Measurements from ENCODE around the gene PLEKHA7. TPM values are rescaled to one million over a fixed set of nuclear protein-coding genes. Genes with fewer than 3 reads are reported as not detected.
A peak's percentile ranks its signal among the peaks of the same experiment; 100 is the strongest.
"Not testable (repeated sequence)": the region's sequence is repeated elsewhere in the genome, so short reads cannot be mapped to it uniquely, and the experiment has no call there.

PLEKHA7 gene
- total and polyA plus RNA-seq, 5 donors, result 16.2 to 44.6 (median 33.8) TPM

DNA sequence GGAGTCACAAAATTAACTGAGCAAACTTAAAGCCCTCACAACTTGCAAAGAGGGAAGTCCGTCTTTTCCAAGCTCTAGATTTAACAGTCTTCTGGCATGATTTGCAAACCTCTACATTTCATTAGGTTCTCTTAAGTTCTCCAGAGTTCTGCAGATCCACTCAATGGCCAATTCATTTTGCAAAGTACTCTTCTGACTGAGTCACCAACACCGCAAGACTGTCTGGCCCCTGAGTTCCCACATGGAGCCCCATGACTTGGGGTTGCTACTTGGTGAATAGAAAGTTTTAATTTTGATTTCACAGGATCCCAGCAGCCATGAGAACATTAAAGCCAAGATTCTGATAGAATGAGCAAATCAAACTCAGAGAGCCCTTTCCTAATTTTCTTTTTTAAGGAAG is 134.5 kb downstream of the PLEKHA7 start:
- intact Hi-C loops (cut with DNase I), result loop anchor here in 2 of 4 donors (5.0 kb wide), 2 partner anchors 87 to 92 kb away; no protein-coding TSS in a partner anchor
- Histone ChIP-seq H3K27me3 (ENCODE audit: control insufficient read depth, insufficient read depth) (no peaks in the 10 kb centered on the region), H3K4me3 (ENCODE audit: low read length) (no peak overlapping the region), H3K27ac (ENCODE audit: low read length) (peak overlapping the region; percentile 86), H3K4me1 (ENCODE audit: control insufficient read depth, insufficient read depth, low read length) (peaks cover 12% of the 10 kb centered on the region), H3K9me3 (ENCODE audit: control insufficient read depth, low read length) (no peaks in the 10 kb centered on the region)
- DNase-seq, result no peak
- ATAC-seq, result no peak
- WGBS, result 80% methylated on average over 2 of the region's 2 CpGs

DNA sequence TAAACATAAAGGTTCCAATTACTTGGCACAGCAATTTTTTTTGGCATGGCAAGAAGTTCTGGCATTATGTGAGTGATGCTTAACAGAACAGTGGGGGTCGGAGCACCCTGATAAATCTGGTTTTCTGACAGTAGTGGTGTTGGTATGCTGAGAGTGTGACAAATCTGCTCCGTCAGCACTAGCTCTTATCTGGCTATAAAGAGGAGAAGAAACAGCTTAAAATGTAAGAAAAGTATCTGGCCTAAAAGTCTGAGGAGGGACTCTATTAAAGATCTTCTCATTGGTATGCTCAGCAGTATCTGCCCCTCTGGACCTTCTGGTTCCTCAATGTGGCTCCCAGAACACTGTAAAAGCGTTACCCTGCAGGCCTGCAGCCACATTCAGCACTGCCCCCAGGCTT is 137.4 kb downstream of the PLEKHA7 start:
- H3K4me3 ChIP-seq (ENCODE audit: low read length), result no peak overlapping the region
- DNase-seq (no peak), ATAC-seq (no peak)
- H3K27me3 ChIP-seq (ENCODE audit: control insufficient read depth, insufficient read depth), result no peaks in the 10 kb centered on the region
- WGBS, result 61% methylated on average over 3 of the region's 3 CpGs
- no peaks in the 10 kb centered on the region for H3K9me3 ChIP-seq (ENCODE audit: control insufficient read depth, low read length)
- intact Hi-C loops (cut with DNase I), result no loop called here
- peaks cover 12% of the 10 kb centered on the region for H3K4me1 ChIP-seq (ENCODE audit: control insufficient read depth, insufficient read depth, low read length)
- peak overlapping the region; percentile 70 for H3K27ac ChIP-seq (ENCODE audit: low read length)

DNA sequence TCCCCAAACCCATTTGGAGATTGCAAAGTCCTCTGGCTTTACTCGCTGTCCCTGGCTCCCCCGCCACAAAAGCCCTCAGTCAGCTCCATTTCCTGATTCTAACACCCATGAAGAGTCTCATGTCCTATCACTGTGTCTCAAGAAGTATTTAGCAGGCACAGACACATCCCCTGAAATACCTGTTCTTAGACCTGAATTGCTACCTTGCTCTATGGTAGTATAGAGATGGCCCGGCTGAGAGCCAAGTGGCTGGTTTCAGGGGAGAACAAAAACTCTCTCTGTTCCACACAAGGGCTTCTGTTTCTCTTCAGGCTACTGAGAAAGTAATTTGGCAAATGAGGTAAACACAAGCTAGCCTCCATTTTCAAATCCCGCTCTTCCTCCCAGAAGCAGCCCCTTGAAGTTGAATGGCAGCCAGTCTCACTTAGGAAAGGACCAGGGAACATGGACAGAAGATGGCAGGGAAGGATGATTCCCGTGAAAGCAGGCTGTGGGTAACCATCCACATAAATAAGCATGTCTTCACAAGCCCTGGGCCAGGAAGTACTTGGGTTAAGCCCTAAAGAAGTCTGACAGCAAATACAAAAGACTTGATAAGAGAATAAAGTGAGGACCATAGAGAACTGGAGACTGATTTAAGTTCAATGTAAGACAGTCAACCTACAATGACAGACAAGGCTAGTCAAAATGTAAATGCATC is 138.0 kb downstream of the PLEKHA7 start:
- DNase-seq, result no peak
- Histone ChIP-seq H3K4me3 (ENCODE audit: low read length) (no peak overlapping the region), H3K27ac (ENCODE audit: low read length) (peak overlapping the region; percentile 52), H3K4me1 (ENCODE audit: control insufficient read depth, insufficient read depth, low read length) (peaks cover 12% of the 10 kb centered on the region), H3K9me3 (ENCODE audit: control insufficient read depth, low read length) (no peaks in the 10 kb centered on the region), H3K27me3 (ENCODE audit: control insufficient read depth, insufficient read depth) (no peaks in the 10 kb centered on the region)
- ATAC-seq, result no peak
- 79% methylated on average over 5 of the region's 5 CpGs for WGBS
- intact Hi-C loops (cut with DNase I), result no loop called here

DNA sequence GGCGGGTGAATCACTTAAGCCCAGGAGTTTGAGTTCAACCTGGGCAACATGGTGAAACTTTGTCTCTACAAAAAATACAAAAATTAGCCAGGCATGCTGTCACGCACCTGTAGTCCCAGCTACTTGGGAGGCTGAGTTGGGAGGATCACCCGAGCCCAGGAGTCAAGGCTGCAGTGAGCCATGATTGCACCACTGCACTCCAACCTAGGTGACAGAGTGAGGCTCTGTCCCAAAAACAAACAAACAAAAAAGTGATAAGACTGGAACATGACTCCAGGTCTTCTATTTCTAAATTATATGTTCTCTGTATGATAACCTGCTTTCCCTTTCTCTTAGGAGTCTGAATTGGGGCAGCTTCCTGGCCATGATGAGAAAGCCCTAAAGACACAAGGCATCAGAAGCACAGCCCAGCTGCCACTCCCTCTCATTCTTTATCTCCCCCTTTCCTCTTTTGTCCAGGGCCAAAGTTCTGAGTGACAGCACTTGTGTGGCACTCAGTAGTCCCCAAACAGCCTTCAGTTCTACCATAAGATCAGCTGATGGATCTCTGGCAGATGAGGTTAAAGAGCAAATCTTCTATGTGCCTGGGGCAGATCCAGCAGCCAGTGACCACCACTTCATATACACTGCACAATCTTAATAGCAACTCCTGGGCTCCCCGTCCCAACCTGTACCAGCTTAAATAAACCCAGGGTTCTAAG is 139.8 kb downstream of the PLEKHA7 start:
- intact Hi-C loops (cut with DNase I), result no loop called here
- no peaks in the 10 kb centered on the region for H3K27me3 ChIP-seq (ENCODE audit: control insufficient read depth, insufficient read depth)
- DNase-seq, result no peak
- H3K4me3 ChIP-seq (ENCODE audit: low read length), result no peak overlapping the region
- 88% methylated on average over 4 of the region's 4 CpGs for WGBS
- H3K4me1 ChIP-seq (ENCODE audit: control insufficient read depth, insufficient read depth, low read length), result peaks cover 12% of the 10 kb centered on the region
- ATAC-seq, result peak in 1 of 2 donors; percentile 30
- H3K27ac ChIP-seq (ENCODE audit: low read length), result no peak overlapping the region
- H3K9me3 ChIP-seq (ENCODE audit: control insufficient read depth, low read length), result no peaks in the 10 kb centered on the region

DNA sequence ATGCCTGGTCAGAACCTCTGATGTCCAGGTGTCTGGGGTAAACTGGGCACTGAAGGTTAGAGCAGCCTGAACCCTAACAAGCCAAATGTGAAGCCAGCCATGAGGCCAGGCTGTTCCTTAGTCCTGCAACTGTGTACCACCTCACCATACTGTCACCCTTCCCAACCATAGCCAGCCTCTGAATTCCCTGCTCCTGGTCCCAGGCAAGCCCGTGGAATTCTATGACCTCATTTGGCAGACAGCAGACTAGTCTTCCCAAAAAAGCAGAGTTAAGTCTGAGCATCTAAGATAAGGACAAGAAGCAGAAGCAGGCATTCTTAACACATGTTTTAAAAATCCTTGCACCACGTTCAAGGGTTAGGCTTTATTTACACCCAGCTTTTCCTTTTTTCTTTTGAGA is 140.9 kb downstream of the PLEKHA7 start:
- Histone ChIP-seq H3K9me3 (ENCODE audit: control insufficient read depth, low read length) (no peaks in the 10 kb centered on the region), H3K27ac (ENCODE audit: low read length) (no peak overlapping the region), H3K4me3 (ENCODE audit: low read length) (no peak overlapping the region), H3K4me1 (ENCODE audit: control insufficient read depth, insufficient read depth, low read length) (peaks cover 9% of the 10 kb centered on the region), H3K27me3 (ENCODE audit: control insufficient read depth, insufficient read depth) (no peaks in the 10 kb centered on the region)
- WGBS, result 10% methylated on average over 2 of the region's 2 CpGs
- ATAC-seq (peak in 1 of 2 donors; percentile 48), DNase-seq (no peak)
- intact Hi-C loops (cut with DNase I), result no loop called here

DNA sequence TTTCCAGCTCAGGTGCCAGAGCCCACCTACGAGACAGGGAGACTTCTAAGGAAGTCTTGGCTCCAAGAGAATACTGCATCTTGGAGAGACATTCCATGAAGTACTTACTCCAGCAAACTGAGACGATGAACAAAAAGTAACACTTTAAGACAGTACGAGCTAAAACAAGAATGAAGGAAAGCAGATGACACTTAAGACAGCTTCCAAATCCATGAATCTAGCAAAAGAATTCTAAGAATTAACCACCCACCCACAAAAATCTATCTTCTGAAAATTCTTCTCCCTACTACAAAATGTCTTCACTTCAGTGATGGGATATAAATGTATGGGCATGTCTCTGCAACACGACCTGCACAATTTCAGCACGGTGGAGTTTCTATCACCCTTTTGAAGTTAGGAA is 142.8 kb downstream of the PLEKHA7 start:
- no peak for DNase-seq
- intact Hi-C loops (cut with DNase I), result no loop called here

DNA sequence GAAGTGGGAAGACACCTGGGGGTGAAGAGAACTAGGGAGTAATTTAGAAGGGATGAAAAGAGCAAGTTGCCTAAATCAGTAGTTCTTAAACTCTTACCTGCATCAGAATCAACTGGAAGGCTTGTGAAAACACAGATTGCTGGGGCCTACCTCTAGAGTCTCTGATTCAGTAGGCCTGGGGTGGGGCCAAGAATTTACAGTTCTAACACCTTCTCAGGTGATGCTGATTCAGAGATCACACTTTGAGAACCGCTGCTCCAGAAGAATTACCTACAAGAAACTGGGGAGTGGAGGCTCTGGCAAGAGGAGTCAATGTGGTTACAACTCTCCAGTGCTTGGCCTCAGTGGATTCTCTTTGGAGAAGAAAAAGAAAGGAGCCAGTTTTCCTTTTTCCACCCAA is 147.1 kb downstream of the PLEKHA7 start:
- H3K9me3 ChIP-seq (ENCODE audit: control insufficient read depth, low read length), result no peaks in the 10 kb centered on the region
- peaks cover 8% of the 10 kb centered on the region for H3K4me1 ChIP-seq (ENCODE audit: control insufficient read depth, insufficient read depth, low read length)
- WGBS, result 60% methylated on average over 1 of the region's 1 CpG
- ATAC-seq, result no peak
- H3K4me3 ChIP-seq (ENCODE audit: low read length), result no peak overlapping the region
- H3K27ac ChIP-seq (ENCODE audit: low read length), result no peak overlapping the region
- H3K27me3 ChIP-seq (ENCODE audit: control insufficient read depth, insufficient read depth), result no peaks in the 10 kb centered on the region
- intact Hi-C loops (cut with DNase I), result no loop called here
- DNase-seq, result no peak

More for the DNA sequence above, 142.8 kb downstream of the PLEKHA7 start:
- Histone ChIP-seq H3K4me3 (ENCODE audit: low read length) (no peak overlapping the region), H3K9me3 (ENCODE audit: control insufficient read depth, low read length) (no peaks in the 10 kb centered on the region), H3K4me1 (ENCODE audit: control insufficient read depth, insufficient read depth, low read length) (peaks cover 9% of the 10 kb centered on the region), H3K27ac (ENCODE audit: low read length) (no peak overlapping the region), H3K27me3 (ENCODE audit: control insufficient read depth, insufficient read depth) (no peaks in the 10 kb centered on the region)
- no peak for ATAC-seq
- 50% methylated on average over 5 of the region's 5 CpGs for WGBS

DNA sequence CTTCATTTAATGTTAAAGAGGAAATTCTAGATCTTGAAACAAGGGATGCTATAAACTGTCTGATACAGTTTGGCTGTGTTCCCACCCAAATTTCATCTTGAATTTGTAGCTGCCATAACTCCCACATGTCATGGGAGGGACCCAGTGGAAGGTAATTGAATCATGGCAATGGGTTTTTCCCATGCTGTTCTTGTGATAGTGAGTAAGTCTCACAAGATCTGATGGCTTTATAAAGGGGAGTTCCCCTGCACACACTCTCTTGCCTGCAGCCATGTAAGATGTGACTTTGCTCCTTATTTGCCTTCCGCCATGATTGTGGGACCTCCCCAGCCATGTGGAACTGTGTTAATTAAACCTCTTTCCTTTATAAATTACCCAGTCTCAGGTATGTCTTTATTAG is 149.8 kb downstream of the PLEKHA7 start:
- ATAC-seq; H3K4me1 ChIP-seq (ENCODE audit: control insufficient read depth, insufficient read depth, low read length); H3K9me3 ChIP-seq (ENCODE audit: control insufficient read depth, low read length); DNase-seq; H3K4me3 ChIP-seq (ENCODE audit: low read length); H3K27ac ChIP-seq (ENCODE audit: low read length); H3K27me3 ChIP-seq (ENCODE audit: control insufficient read depth, insufficient read depth); intact Hi-C loops (cut with DNase I): not testable (repeated sequence)
- WGBS, result 97% methylated on average over 1 of the region's 1 CpG

DNA sequence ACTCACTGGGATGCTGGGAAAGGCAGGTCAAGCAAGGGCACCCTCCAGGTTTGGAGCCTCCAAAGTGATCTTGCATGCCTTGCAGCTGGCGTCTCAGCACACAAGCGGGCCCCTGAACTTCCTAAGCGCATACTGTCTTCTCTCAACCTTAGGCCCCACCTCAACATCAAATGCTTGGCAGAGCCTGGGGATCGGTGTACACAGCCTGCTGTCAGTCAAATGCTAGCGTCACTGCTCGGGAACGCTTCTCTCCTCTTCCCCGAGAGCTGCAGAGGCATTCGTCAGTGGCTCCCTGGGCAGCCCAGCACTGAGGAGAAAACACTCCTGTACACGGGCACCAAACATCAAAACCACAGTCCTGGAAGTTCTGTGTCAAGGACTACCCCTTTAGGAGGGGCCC is 150.8 kb downstream of the PLEKHA7 start:
- 51% methylated on average over 10 of the region's 10 CpGs for WGBS
- Histone ChIP-seq H3K4me1 (ENCODE audit: control insufficient read depth, insufficient read depth, low read length) (peaks cover 8% of the 10 kb centered on the region), H3K27ac (ENCODE audit: low read length) (no peak overlapping the region), H3K27me3 (ENCODE audit: control insufficient read depth, insufficient read depth) (no peaks in the 10 kb centered on the region), H3K4me3 (ENCODE audit: low read length) (no peak overlapping the region), H3K9me3 (ENCODE audit: control insufficient read depth, low read length) (no peaks in the 10 kb centered on the region)
- DNase-seq (no peak), ATAC-seq (peak; percentile 43 to 67)
- intact Hi-C loops (cut with DNase I), result no loop called here

DNA sequence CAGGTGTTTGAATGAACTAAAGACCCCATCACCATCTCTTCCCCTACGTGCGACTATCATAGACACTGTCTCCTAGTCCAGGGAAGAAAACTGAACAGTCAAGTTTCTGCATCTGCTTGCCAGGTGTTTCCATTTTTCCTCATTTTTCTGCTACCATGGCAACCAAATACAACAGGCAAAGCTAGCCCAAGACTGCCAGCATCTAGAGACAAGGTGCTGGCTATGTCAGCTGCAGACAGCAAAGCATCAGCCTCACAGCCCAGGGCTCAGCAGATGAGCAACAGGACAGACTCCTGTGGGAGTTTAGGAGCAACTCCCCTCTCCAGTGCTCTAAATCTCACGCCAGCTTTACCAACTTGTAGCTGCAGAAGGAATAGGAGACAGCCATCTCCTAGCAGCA is 151.5 kb downstream of the PLEKHA7 start:
- no peaks in the 10 kb centered on the region for H3K27me3 ChIP-seq (ENCODE audit: control insufficient read depth, insufficient read depth)
- WGBS, result 75% methylated on average over 3 of the region's 3 CpGs
- H3K9me3 ChIP-seq (ENCODE audit: control insufficient read depth, low read length), result no peaks in the 10 kb centered on the region
- H3K4me1 ChIP-seq (ENCODE audit: control insufficient read depth, insufficient read depth, low read length), result peaks cover 8% of the 10 kb centered on the region
- no peak for DNase-seq
- H3K4me3 ChIP-seq (ENCODE audit: low read length), result no peak overlapping the region
- intact Hi-C loops (cut with DNase I), result no loop called here
- H3K27ac ChIP-seq (ENCODE audit: low read length), result no peak overlapping the region
- peak in 1 of 2 donors; percentile 14 for ATAC-seq

DNA sequence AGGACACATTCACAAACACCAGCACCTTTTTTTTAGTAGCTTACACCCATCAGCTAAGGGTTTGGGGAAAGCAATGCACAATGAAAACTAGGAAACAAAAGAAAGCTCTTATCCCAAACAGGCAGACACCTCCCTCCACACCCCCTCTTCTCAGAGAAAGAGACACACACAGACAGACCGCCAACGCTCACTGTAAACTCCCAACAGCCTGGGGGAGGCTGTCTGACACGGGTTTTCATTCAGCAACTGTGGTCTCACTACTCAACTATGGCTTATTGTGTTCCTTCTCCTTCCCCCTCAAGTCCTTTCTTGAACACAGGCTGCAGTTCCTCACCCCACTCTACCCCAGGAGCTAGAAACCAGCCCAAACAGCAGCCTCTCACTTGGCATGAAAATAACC is 152.4 kb downstream of the PLEKHA7 start:
- 50% methylated on average over 3 of the region's 3 CpGs for WGBS
- ATAC-seq, result no peak
- Histone ChIP-seq H3K4me1 (ENCODE audit: control insufficient read depth, insufficient read depth, low read length) (peaks cover 8% of the 10 kb centered on the region), H3K4me3 (ENCODE audit: low read length) (no peak overlapping the region), H3K9me3 (ENCODE audit: control insufficient read depth, low read length) (no peaks in the 10 kb centered on the region), H3K27ac (ENCODE audit: low read length) (no peak overlapping the region), H3K27me3 (ENCODE audit: control insufficient read depth, insufficient read depth) (no peaks in the 10 kb centered on the region)
- intact Hi-C loops (cut with DNase I), result no loop called here
- no peak for DNase-seq

Measured in right cardiac atrium (tissue), 5 donors.